Right ventricle myocardium superior (tissue), 1 donor: ENCODE data around the gene DCXR. TPM values are rescaled to one million over a fixed set of nuclear protein-coding genes. Genes with fewer than 3 reads are reported as not detected.

ENCODE experiments used
- ATAC-seq: fragments of 200-7000 bp; cut with Tn5 transposase; one replicate; pipeline ENCODE4 v1.9.1; 2020; ENCODE audit warnings: mild to moderate bottlenecking; ENCODE audit not compliant: poor library complexity
- DNase-seq: peaks from one replicate; pipeline ENCODE4 v3.0.0-alpha.2; 2020
- intact Hi-C: fragments of 100-400 bp; cut with DNase I; formaldehyde crosslinking; loops from one replicate; pipeline ENCODE4 v1.11.2; 2022
- total RNA-seq: library from RNA; stranded (reverse); fragmentation: NEBNext Ultra II Directional; extraction: Animal tissue kit (Norgen Biotek cat#: 25700); gene quantifications from one replicate; pipeline ENCODE4 v1.2.1, GENCODE V29; 2021
- donor health status: DM: no; HTN: yes; CAD: no; lungs with severe emphysema.

The DCXR gene
- total RNA-seq, 1 donor from 2014 or later, result 178 TPM

DNA sequence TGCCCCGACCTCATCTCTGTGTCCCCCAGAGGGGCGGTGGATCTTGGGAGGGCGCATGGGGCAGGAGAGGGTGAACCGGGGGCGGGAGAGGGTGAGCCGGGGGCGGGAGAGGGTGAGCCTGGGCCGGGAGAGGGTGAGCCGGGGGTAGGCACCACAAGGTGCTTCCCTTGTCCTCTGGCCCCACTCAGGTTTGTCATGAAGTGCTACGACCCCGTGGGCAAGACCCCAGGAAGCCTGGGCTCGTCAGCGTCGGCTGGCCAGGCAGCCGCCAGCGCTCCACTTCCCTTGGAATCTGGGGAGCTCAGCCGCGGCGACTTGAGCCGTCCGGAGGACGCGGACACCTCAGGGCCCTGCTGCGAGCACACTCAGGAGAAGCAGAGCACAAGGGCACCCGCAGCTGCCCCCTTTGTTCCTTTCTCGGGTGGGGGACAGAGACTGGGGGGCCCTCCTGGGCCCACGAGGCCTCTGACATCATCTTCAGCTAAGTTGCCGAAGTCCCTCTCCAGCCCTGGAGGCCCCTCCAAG is 41.2 kb downstream of the DCXR start:
- intact Hi-C loops, result no loop called here
- ATAC-seq, result no peak
- DNase-seq, result no peak

- no peak for DNase-seq
- intact Hi-C loops, result no loop called here
- no peak for ATAC-seq
These were observed 41.9 kb downstream of the DCXR start for GRCh38 chr17:81995463-81996231.

GRCh38 chr17:81994593-81995462 is 42.7 kb downstream of the DCXR start:
- ATAC-seq, result no peak
- DNase-seq, result no peak

GRCh38 chr17:81993729-81994592 is 43.5 kb downstream of the DCXR start:
- no peak for DNase-seq
- no peak for ATAC-seq
- intact Hi-C loops, result no loop called here

More at GRCh38 chr17:81994593-81995462, 42.7 kb downstream of the DCXR start:
- intact Hi-C loops, result no loop called here

DNA sequence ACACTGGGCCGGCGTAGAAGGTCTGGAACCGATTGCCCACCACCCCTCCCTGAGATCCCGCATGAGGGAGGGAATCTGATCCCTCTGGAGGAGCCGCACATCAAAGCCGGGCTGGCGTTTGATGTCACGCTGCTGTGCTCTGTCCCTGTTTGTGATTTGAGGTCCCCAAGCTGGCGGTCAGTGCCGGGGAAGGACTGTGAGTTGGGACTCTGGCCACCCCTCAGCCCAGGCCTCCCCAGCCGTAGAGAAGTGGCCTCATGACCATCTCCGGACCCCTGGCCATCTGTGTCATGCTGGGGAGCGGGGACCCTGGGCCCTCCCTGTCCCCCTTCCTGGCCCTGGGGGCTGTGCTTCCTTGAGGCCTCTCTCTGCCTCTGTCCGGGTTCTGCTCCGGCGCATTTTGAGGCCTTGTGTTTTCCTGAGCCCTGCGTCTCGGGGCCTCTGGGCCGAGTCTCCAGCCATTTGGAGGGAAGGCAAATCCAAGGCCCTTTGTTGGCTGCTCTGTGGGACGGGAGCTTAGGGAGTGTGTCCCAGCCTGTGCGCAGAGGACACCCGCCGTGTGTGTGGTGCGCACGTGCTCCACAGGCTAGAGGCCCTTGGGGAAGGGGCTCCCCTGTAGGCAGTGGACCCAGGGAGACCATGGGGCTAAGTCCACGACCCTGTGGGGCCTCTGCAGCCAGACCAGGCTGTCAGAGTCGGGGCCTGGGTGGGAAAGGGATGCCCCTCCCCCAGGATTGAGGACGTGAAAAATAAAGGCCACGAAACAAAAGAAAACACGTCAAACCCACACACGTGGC is 45.0 kb downstream of the DCXR start:
- ATAC-seq, result peak; percentile 1

GRCh38 chr17:81991684-81992305 is 45.7 kb downstream of the DCXR start:
- intact Hi-C loops, result no loop called here
- DNase-seq (peak; percentile 86), ATAC-seq (peak; percentile 90)

More for the DNA sequence above, 45.0 kb downstream of the DCXR start:
- intact Hi-C loops, result no loop called here
- no peak for DNase-seq

DNA sequence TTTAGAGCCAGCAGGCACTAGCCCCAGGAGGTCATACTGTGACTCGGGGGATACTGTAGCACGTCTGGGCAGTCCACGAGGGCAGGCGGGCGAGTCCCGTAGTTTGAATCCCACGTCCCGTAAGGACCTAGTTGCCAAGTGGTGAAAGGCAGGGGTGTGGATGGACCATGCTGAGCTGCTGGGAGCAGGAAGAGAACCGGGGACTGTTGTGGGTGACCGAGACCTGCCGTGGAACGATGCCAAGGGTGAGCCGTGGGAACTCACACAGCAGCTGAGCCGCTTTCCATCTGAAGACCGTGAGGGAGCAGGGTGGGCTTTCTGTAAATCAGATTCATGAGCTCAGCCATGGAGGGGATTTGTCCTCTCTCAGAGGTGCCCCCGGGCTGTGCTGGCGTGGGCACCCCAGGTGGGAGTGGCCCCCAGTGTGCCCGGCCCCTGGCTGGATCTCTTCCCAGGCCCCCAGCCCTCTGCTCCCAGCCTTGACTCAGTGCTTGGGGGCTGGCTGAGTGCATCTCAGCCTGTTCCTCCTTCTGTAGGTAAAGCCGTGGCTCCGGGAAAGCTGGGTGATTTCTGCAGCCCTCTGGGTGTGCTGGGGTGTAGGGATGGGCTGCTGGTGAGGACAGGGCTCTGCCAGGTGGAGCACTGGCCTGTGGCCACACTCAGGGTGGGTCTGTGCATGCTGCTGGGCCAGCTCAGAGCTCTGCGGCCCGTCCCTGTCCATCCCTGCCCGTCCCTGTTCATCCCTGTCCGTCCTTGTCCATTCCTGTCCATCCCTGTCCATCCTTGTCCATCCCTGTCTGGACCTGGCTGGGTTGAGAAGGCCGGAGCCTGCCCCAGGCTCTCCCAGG is 46.4 kb downstream of the DCXR start:
- no peak for DNase-seq
- ATAC-seq, result peak; percentile 9
- intact Hi-C loops, result no loop called here

- ATAC-seq (no peak), DNase-seq (no peak)
- intact Hi-C loops, result no loop called here
These were observed 50.2 kb downstream of the DCXR start for GRCh38 chr17:81987161-81987770.

DNA sequence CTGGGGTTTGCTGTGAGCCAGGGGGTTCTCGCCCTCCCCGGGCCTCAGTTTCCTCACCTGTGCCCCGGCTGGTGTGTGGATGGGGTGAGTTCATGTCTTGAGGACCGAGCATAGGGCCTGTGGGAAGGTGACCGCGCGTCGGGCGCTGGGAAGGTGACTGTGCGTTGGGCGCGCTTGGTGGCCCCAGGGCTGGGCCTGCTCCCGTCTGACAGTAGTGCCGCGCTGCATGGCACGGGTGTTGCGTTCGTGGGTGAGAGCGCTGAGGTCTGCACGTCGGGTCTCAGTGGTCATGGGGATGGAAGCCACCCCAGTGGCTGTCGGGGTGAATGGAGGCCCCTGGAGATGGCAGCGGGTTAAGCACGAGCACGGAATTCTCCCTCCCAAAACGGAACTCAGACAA is 50.9 kb downstream of the DCXR start:
- DNase-seq (no peak), ATAC-seq (no peak)
- intact Hi-C loops, result no loop called here

Other genes with a start within 250 kb of the DCXR start
- not detected for gene GCGR, start 233.5 kb downstream of the DCXR start, total RNA-seq
- gene MCRIP1, start 204.4 kb downstream of the DCXR start, total RNA-seq, result 104 TPM
- not detected for gene PPP1R27, start 202.6 kb downstream of the DCXR start, total RNA-seq
- 309 TPM for gene P4HB, start 177.2 kb downstream of the DCXR start, total RNA-seq
- gene ARHGDIA, start 166.4 kb downstream of the DCXR start, total RNA-seq, result 113 TPM
- 29.9 TPM for gene ALYREF, start 146.1 kb downstream of the DCXR start, total RNA-seq
- gene ANAPC11, start 146.0 kb downstream of the DCXR start, total RNA-seq, result 176 TPM
- gene NPB, start 135.5 kb downstream of the DCXR start, total RNA-seq, result 0.24 TPM
- gene PCYT2, start 126.3 kb downstream of the DCXR start, total RNA-seq, result 29.5 TPM
- gene SIRT7, start 119.5 kb downstream of the DCXR start, total RNA-seq, result 6.1 TPM
- gene MAFG, start 110.0 kb downstream of the DCXR start, total RNA-seq, result 29.9 TPM
- gene PYCR1, start 100.4 kb downstream of the DCXR start, total RNA-seq, result 3.2 TPM
- gene MYADML2, start 90.5 kb downstream of the DCXR start, total RNA-seq, result 3.5 TPM
- gene NOTUM, start 76.5 kb downstream of the DCXR start, total RNA-seq, result 0.56 TPM
- gene ASPSCR1, start 60.1 kb downstream of the DCXR start, total RNA-seq, result 25.4 TPM
- gene CENPX, start 14.8 kb downstream of the DCXR start, total RNA-seq, result 27.8 TPM
- 4.7 TPM for gene LRRC45, start 14.4 kb downstream of the DCXR start, total RNA-seq
- gene RAC3, start 6.0 kb downstream of the DCXR start, total RNA-seq, result 0.97 TPM
- 20.5 TPM for gene RFNG, start 14.1 kb upstream of the DCXR start, total RNA-seq
- gene GPS1, start 14.2 kb upstream of the DCXR start, total RNA-seq, result 86.5 TPM
- gene DUS1L, start 28.1 kb upstream of the DCXR start, total RNA-seq, result 57.9 TPM
- gene FASN, start 60.5 kb upstream of the DCXR start, total RNA-seq, result 23.0 TPM
- 8.6 TPM for gene CCDC57, start 175.1 kb upstream of the DCXR start, total RNA-seq
- gene SLC16A3, start 191.3 kb upstream of the DCXR start, total RNA-seq, result 10.0 TPM
- gene CSNK1D, start 236.0 kb upstream of the DCXR start, total RNA-seq, result 54.4 TPM